Stimulated activated CD4-positive, alpha-beta T cell treated with anti-CD3 and anti-CD28 coated beads, Interleukin-2, amount 100 ng/mL, for 48 hours (primary cell): ENCODE measurements around the gene COL8A2.
A peak's percentile ranks its signal among the peaks of the same experiment; 100 is the strongest.

Experiments used
- DNase-seq, 2 donors: peaks; one replicate each; pipeline ENCODE4 v3.0.0-alpha.2; 2020

The COL8A2 gene

GRCh38 chr1:36109041-36109679 is 15.9 kb downstream of the COL8A2 start:
- peak in 1 of 2 donors; percentile 32 for DNase-seq

GRCh38 chr1:36108314-36108713 is 16.7 kb downstream of the COL8A2 start:
- no peak for DNase-seq

- no peak for DNase-seq
Measured at GRCh38 chr1:36107394-36107793, 17.6 kb downstream of the COL8A2 start.

GRCh38 chr1:36106269-36106668 is 18.8 kb downstream of the COL8A2 start:
- no peak for DNase-seq

GRCh38 chr1:36101546-36101945 is 23.5 kb downstream of the COL8A2 start:
- DNase-seq = no peak

- DNase-seq = no peak
Measured at GRCh38 chr1:36100376-36100775, 24.6 kb downstream of the COL8A2 start.

- DNase-seq = peak; percentile 78 to 79
Measured at GRCh38 chr1:36099681-36100341, 25.2 kb downstream of the COL8A2 start.

GRCh38 chr1:36098650-36099365 is 26.2 kb downstream of the COL8A2 start:
- no peak for DNase-seq

- DNase-seq = no peak
Measured at GRCh38 chr1:36097693-36098585, 27.1 kb downstream of the COL8A2 start.

- no peak for DNase-seq
Measured at GRCh38 chr1:36096500-36097432, 28.3 kb downstream of the COL8A2 start.

- DNase-seq = no peak
Measured at GRCh38 chr1:36095760-36096405, 29.1 kb downstream of the COL8A2 start.

GRCh38 chr1:36094621-36095061 is 30.4 kb downstream of the COL8A2 start:
- DNase-seq = no peak

- no peak for DNase-seq
Measured at GRCh38 chr1:36093929-36094328, 31.1 kb downstream of the COL8A2 start.

- no peak for DNase-seq
Measured at GRCh38 chr1:36093226-36093625, 31.8 kb downstream of the COL8A2 start.

GRCh38 chr1:36092798-36093185 is 32.2 kb downstream of the COL8A2 start:
- no peak for DNase-seq

- DNase-seq = no peak
Measured at GRCh38 chr1:36092166-36092797, 32.7 kb downstream of the COL8A2 start.

- DNase-seq = no peak
Measured at GRCh38 chr1:36091698-36092097, 33.3 kb downstream of the COL8A2 start.

- no peak for DNase-seq
Measured at GRCh38 chr1:36091141-36091540, 33.9 kb downstream of the COL8A2 start.

GRCh38 chr1:36089393-36090121 is 35.5 kb downstream of the COL8A2 start:
- no peak for DNase-seq
